ENCODE data around the gene ALDH9A1.
"Not testable (repeated sequence)": the region's sequence is repeated elsewhere in the genome, so short reads cannot be mapped to it uniquely, and the experiment has no call there.

Gene ALDH9A1

DNA sequence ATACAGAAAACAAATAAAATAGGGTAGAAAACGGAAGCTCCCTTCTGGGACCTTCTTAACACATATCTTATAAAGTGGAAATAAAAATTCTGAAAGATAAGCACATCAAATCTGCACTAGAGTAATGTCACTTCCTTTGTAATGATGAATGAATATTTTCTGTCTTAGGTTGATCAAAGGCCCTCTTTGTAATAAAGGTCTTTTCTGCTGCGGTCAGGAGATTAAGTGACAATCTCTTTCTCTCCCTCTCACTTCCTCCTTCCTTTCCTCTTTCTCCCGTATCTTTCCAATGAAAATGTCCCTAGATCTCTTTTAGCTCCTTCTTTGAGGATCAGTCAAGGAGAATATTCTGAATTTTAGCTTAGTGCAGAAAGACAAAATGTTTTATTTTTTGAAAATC lies 36.5 kb upstream of the ALDH9A1 start:
- DNase-seq (ENCODE audit: low read depth) = no peak
- H3K4me3 ChIP-seq (ENCODE audit: low read depth, low read length) = no peak overlapping the region
- TF ChIP-seq, protein P1, sequence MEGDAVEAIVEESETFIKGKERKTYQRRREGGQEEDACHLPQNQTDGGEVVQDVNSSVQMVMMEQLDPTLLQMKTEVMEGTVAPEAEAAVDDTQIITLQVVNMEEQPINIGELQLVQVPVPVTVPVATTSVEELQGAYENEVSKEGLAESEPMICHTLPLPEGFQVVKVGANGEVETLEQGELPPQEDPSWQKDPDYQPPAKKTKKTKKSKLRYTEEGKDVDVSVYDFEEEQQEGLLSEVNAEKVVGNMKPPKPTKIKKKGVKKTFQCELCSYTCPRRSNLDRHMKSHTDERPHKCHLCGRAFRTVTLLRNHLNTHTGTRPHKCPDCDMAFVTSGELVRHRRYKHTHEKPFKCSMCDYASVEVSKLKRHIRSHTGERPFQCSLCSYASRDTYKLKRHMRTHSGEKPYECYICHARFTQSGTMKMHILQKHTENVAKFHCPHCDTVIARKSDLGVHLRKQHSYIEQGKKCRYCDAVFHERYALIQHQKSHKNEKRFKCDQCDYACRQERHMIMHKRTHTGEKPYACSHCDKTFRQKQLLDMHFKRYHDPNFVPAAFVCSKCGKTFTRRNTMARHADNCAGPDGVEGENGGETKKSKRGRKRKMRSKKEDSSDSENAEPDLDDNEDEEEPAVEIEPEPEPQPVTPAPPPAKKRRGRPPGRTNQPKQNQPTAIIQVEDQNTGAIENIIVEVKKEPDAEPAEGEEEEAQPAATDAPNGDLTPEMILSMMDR (IDR thresholded peaks at IDR 0.05; ENCODE audit: low read depth, low read length, missing control alignments) = no peak
- in situ Hi-C loops (cut with HindIII; ENCODE audit: low sequenced_read_pairs) = no loop called here

DNA sequence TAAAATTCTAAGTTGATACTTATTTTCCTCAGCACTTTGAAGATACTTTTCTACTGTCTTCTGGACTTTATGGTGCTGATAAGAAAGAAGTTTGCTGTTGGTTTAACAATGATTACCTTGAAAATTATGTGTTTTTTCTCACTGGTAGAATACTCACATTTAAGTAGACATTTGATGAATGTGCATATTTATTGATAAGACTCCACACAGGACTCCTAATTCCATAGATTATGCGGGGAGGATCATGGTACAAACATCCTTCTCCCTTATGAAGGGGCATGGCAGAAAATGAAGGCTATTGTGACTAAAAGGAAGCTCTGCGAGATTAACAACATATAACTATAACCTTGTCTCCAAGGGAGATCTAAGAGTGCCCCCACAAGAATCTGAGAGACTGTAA lies 28.5 kb upstream of the ALDH9A1 start:
- no peak for DNase-seq (ENCODE audit: low read depth)
- TF ChIP-seq, protein P1 (IDR thresholded peaks at IDR 0.05; ENCODE audit: low read depth, low read length, missing control alignments) = no peak
- no peak overlapping the region for H3K4me3 ChIP-seq (ENCODE audit: low read depth, low read length)
- in situ Hi-C loops (cut with HindIII; ENCODE audit: low sequenced_read_pairs) = no loop called here

DNA sequence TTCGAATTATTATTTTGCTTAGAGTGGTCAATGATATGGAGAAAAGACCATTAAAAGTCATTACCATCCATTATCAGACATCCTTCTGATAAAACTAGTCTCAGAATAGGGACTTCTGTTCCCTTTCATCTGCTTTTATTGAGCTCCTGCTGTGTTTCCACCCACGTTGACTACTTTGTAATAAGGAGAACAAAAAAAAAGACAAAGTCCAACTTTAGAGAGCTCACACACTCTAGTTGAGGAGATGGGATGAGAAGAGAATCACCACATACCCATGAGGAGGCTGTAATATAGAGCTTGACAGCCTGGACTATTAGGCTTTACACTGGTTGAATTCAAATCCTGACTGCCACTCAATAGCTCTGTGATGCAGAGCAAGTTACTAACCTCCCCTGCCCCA lies 27.8 kb upstream of the ALDH9A1 start:
- TF ChIP-seq, protein P1 (IDR thresholded peaks at IDR 0.05; ENCODE audit: low read depth, low read length, missing control alignments) = no peak
- in situ Hi-C loops (cut with HindIII; ENCODE audit: low sequenced_read_pairs) = no loop called here
- H3K4me3 ChIP-seq (ENCODE audit: low read depth, low read length) = no peak overlapping the region
- DNase-seq (ENCODE audit: low read depth) = no peak

DNA sequence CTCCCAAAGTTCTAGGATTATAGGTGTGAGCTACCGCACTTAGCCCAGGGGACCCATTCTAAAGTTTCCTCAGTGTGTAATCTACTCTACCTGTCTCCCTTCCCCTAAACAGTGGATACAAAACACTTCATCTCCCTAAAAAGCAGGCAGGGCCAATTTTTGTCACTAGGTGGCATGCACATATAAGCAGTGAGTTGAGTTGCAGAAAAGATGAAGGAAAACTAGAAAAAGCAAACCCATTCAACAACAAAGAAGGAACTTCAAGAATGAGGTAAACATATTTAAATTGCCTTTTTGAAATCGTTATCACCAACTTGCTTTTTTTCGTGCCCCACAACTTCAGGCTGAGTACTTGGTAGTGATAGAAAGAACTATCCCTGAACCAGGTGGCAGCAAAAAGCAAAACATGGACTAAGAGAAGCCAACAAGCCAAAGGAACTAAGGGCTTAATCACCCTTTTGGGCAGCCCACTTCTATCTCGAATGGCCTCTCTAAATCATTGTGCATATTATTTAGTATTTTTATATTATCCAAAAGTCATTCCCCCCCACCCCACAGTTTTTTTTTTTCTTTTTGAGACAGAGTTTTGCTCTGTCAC lies 19.7 kb upstream of the ALDH9A1 start:
- TF ChIP-seq, protein P1 (IDR thresholded peaks at IDR 0.05; ENCODE audit: low read depth, low read length, missing control alignments) = peak; percentile 84
- H3K4me3 ChIP-seq (ENCODE audit: low read depth, low read length) = no peak overlapping the region
- in situ Hi-C loops (cut with HindIII; ENCODE audit: low sequenced_read_pairs) = loop anchor here (10.0 to 25.0 kb wide), 2 partner anchors 207 to 769 kb away; no protein-coding TSS in a partner anchor
- peak; percentile 53 for DNase-seq (ENCODE audit: low read depth)

DNA sequence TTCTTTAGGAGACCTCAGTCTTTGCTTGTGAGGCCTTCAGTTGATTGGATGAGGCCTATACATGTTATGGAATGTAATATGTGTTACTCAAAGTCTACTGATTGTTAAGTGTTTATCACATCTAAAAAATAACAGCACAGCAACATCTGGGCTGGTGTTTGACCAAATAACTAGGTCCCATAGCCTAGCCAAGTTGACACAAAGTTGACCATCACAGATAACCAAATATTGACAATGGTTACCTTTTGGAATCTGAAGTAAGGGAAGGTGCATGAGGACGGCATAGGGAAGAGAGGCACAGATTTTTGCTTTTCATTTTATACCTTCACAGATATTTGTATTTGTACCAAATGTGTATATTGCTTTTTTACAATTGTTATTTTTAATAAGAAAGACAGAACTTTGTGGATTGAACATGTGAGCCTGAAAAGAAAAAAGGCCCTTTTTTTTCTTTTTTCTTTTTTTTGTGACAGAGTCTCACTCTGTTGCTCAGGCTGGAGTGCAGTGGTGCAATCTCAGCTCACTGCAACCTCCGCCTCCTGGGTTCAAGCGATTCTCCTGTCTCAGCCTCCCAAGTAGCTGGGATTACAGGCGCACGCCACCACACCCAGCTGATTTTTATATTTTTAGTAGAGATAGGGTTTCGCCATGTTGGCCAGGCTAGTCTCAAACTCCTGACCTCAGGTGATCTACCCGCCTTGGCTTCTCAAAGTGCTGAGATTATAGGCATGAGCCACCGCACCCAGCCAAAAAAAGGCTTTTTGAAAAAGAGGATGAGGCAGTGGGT lies 18.1 kb upstream of the ALDH9A1 start:
- H3K4me3 ChIP-seq (ENCODE audit: low read depth, low read length); DNase-seq (ENCODE audit: low read depth): not testable (repeated sequence)
- in situ Hi-C loops (cut with HindIII; ENCODE audit: low sequenced_read_pairs) = loop anchor here (10.0 to 25.0 kb wide), 2 partner anchors 208 to 771 kb away; no protein-coding TSS in a partner anchor

DNA sequence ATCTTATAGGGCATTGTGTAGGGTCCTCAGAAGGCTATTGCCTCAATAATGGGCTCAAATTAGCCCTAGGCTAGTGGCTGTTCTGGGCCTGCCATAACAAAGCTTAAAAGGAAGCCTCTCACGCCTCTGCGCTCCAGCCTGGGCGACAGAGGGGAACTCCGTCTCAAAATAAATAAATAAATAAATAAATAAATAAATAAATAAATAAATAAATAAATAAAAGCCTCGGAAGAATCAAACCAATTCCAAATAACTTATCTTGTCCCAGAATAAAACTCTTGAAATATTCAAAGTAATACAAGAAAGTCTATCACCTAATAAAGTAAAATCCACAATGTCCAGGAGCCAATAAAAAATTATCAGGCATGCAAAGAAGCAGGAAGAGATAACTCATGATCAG lies 14.4 kb upstream of the ALDH9A1 start:
- in situ Hi-C loops (cut with HindIII; ENCODE audit: low sequenced_read_pairs) = loop anchor here (10.0 to 25.0 kb wide), 2 partner anchors 212 to 775 kb away; no protein-coding TSS in a partner anchor
- no peak overlapping the region for H3K4me3 ChIP-seq (ENCODE audit: low read depth, low read length)
- TF ChIP-seq, protein P1 (IDR thresholded peaks at IDR 0.05; ENCODE audit: low read depth, low read length, missing control alignments) = no peak
- DNase-seq (ENCODE audit: low read depth) = no peak
